GM12864 (cell line): ENCODE results near the gene COL9A3.

Experiments used
- DNase-seq: peaks from one replicate; pipeline ENCODE4 v3.0.0-alpha.2; 2011; ENCODE audit warnings: low read depth
- H3K4me3 ChIP-seq: 2 replicates; pipeline ENCODE4 v1.5.1; 2011; ENCODE audit warnings: mild to moderate bottlenecking, low read depth, low read length, control low read depth
- TF ChIP-seq, protein P1 (sequence below): IDR thresholded peaks from 2 replicates; pipeline ENCODE4 v1.5.1; 2011; ENCODE audit warnings: low read depth, mild to moderate bottlenecking, moderate library complexity, low read length, control low read depth, inconsistent platforms; ENCODE audit errors: missing control alignments

The COL9A3 gene

DNA sequence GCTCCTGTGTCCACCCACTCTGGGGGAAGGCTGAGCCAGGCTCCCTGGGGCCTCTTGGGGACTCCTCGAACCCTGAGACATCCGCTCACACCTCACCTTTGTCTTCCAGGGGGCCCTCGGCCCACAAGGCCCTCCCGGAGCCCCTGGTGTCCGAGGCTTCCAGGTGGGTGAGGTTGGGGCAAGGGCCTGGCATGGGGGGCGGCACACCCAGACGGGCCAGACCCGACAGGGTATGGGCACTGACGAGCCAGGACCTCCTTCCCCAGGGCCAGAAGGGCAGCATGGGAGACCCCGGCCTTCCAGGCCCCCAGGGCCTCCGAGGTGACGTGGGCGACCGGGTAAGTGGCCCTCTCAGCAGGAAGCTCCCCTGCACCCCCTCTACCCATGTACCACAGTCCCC, 13.4 kb downstream of the COL9A3 start:
- TF ChIP-seq, protein P1, sequence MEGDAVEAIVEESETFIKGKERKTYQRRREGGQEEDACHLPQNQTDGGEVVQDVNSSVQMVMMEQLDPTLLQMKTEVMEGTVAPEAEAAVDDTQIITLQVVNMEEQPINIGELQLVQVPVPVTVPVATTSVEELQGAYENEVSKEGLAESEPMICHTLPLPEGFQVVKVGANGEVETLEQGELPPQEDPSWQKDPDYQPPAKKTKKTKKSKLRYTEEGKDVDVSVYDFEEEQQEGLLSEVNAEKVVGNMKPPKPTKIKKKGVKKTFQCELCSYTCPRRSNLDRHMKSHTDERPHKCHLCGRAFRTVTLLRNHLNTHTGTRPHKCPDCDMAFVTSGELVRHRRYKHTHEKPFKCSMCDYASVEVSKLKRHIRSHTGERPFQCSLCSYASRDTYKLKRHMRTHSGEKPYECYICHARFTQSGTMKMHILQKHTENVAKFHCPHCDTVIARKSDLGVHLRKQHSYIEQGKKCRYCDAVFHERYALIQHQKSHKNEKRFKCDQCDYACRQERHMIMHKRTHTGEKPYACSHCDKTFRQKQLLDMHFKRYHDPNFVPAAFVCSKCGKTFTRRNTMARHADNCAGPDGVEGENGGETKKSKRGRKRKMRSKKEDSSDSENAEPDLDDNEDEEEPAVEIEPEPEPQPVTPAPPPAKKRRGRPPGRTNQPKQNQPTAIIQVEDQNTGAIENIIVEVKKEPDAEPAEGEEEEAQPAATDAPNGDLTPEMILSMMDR, result no peak

DNA sequence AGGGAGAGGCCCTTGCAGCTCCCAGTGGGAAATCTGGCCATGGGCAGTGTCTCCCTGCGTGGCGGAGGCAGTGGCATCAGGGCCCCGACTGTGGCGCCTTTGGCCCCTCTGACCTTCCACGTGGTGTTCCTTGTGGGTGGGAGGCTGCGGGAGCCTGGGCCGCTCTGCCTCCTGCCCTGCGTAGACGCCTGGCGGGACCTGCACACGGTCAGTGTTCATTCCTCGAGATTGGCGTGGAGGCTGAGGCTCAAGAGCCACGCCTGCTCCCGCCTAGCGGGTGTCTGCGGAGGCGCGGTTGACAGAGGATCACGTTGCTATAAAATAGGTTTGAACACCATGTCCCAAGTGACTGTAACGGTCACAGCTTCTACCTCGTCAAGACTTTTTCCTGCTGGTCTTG, 14.0 kb downstream of the COL9A3 start:
- no peak for DNase-seq
- TF ChIP-seq, protein P1, result no peak
- no peak overlapping the region for H3K4me3 ChIP-seq

More for the DNA sequence above, 13.4 kb downstream of the COL9A3 start:
- DNase-seq, result no peak
- H3K4me3 ChIP-seq, result no peak overlapping the region

DNA sequence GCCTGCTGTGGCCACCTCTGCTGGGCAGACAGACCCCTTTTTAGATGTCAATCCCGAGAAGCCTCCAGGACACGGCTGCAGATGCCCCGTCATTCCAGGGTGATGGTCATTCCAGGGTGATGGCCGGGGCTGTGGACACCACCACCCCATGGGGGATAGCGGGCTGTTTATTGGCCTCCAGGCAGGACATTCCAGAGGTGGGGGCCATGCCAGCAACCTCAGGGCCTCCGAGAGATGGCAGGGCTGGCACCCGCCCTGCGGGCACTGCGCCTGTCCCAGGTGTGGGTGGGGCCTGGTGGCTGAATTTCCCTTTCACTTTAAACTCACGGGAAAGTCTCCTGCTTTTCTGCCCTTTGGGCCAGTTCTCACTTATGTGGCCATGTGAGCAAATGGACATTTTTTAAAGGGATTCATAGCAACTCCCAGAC, 14.5 kb downstream of the COL9A3 start:
- TF ChIP-seq, protein P1, result no peak
- no peak for DNase-seq
- no peak overlapping the region for H3K4me3 ChIP-seq

DNA sequence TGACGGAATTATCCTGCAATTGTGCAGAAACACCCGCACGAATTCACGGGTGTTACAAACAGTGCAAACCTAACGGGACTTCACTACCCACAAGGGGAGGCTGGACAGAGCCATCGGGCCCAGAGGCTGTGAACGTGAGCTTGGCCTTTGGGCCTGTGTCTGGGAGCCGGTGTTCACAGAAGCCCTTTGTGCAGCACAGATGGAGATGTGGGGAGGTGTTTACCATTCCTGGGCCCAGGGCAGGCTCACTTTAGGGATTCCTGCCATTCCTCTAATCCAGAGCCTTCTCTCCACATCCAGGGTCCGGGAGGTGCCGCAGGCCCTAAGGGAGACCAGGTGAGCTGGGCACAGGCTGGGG, 15.0 kb downstream of the COL9A3 start:
- no peak for DNase-seq
- no peak overlapping the region for H3K4me3 ChIP-seq
- TF ChIP-seq, protein P1, result no peak

DNA sequence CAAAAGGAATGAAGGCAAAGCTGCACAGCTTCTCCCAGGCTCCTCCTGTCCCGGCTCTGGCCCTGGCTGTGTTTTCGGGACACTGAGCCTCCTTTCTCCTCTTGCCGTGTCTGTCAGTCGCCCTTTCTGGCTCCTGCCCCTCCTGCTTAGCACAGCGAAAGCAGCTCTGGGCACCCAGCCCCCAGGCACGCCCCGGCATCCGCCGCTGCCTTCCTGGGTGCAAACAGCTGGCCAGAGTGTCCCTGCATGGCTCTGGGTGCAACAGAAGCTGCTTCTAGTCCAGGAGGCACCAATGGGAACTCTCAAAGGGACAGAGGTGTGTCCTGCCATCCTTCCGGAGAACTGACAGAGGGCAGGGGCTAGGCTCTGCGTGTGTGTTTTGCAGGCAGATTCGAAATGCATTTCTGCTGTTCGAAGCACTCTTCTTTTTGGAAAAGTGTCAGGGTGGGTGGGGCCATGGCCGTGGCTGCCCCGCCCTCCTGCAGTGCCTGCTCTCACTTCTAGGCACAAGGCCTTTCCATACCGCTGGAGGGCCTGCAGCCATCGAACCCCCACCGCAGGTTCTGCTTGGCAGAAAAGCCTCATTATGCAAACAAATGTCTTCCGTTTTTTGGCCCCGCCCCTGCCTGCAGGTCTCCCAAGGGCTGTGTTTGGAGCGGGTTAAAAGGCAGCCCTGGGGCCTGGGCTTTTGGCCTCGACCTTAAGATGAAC, 15.5 kb downstream of the COL9A3 start:
- peak; percentile 45 for DNase-seq
- peak overlapping the region; percentile 12 for H3K4me3 ChIP-seq
- TF ChIP-seq, protein P1, result peak; percentile 25

DNA sequence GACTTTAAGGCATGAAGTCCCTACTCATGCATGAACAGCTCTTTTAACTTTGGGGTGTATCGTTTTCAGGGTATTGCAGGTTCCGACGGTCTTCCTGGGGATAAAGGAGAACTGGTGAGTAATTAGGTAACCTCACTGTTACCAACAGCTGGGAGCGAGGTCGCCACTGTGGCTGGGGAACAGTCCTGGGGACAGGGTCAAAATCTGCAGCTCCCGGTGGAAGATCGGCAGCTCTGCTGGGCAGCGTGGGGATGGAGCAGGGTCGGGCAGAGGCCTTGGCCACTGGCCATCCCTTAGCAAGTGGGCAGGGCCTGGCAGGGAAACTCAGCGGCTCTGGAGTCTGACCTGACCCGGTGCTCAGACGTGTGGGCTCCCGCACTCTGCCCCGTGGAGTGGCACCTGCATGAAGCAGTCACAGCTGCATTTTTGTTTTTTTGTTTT, 16.1 kb downstream of the COL9A3 start:
- TF ChIP-seq, protein P1, result no peak
- peak overlapping the region; percentile 12 for H3K4me3 ChIP-seq
- no peak for DNase-seq
